NAMALWA (cell line): ENCODE data around the gene TEX47.
A peak's percentile ranks its signal among the peaks of the same experiment; 100 is the strongest.

Source experiments
- DNase-seq: peaks from one replicate; pipeline ENCODE4 v3.0.0-alpha.2; 2015; ENCODE audit warnings: low spot score

TEX47 gene

DNA sequence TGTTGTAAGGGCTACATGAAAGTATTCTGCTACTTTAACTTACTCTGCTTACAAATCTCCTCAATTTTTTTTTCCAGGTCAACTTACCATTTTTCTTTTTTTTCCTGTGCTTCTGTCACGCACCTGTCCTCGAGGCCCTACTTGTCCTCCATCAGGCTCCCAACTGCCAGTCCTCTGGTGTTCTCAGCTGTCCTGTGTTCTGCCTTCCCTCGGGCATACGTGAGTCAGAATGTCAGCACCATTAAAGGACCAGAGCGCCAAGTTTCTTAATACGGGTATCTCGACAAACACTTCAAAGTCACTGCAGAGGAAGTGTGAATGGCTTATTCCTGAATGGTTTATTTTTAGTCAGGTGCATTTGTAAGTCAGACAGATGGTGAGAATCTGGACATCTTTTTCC, at the start of gene TEX47:
Gene TEX47 (minus strand): TSS at position 185 of the 400 bp plus-strand sequence. CDS start 795 bp downstream, outside the sequence.
- DNase-seq = no peak

DNA sequence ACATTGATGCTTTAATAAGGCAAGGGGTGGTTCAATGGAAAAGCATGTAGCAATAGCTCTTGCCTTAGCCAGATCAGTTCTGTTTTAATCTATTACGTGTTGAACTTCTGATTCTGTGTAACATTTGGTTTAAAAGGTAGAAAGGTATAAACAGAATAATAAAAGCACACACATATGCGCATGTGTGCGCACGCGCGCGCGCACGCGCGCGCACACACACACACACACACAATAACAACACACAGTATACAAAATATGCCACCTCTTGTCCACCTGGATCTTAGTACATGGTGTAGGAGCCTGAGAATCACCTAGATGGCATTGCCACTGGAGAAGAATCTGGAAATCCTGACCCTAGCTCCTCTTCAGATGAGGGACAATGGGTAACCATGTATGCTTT, 49.6 kb upstream of the TEX47 start:
- DNase-seq = no peak

DNA sequence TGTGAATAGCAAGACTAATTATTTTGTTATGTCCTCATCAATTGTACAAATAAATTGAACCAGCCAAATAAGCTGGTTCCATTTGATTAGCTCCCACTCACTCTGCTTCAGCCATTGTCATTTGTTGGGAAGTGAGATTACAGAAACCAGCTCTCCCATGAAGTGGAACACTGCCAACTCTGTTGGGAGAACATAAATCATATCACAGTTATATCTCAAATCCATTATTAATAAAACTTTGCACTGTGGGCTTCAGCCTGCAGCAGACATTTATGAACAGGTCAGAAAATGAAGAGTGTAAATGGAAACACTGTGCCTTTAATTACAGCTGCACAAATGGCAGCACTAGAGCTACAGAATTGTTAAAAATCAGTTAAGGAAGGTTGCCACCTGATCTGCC, 46.7 kb upstream of the TEX47 start:
- no peak for DNase-seq

GRCh38 chr7:88835147-88835728, 39.7 kb upstream of the TEX47 start:
- peak; percentile 90 for DNase-seq

DNA sequence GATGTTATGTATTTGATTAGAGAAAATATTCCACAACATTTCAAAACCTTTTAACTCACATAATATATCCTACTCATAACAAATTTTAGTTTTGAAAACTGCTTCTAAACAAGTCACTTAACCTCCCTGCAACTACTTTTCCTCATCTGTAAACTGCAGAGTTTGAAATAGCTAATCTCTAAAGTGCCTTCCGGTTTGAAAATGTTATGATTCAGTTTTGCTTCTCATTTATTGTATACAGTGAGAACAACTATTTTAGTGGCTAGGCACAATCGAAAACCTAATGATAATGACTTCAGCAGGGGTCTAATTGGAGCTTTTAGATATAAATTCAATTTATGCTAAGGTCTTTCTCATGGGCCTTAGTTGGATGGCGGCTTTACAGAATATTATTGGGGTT, 30.7 kb upstream of the TEX47 start:
- DNase-seq = no peak

- DNase-seq = no peak
These were observed 23.0 kb upstream of the TEX47 start for GRCh38 chr7:88818552-88818951.

DNA sequence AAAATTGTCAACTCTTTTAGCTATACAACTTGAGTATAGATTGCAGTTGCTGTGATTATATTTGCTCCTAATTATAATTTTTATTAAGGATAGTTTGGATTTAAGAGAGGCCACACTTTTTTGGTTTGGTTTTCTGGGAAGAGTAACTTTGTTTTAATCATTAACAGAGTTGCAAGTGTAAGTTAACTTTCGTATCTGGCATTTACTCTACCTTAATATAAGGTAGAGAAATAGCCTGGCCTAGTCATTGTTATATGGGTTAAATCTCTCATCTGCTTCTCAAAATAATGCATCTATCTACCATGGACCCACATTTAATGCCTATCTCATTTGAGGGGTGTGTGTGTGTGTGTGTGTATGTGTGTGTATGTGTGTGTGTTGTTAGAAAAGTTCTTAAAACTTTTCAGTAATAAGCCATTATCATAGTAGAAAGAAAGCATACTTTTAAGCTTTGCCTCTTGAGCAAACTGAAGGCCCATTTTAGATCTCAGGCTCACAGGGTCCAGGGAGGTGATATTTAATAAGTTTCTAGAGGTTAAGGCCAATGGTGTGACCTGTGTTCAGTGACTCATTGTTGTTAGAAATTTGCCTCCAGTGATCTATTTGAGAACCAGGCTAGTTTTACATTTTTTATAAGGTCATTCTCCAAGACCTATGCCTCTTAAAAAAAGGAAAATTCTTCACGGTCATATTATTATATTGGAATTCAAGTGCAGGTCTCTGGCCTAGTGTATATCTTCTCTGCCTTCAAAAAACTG, 10.9 kb upstream of the TEX47 start:
- no peak for DNase-seq

- no peak for DNase-seq
These were observed 5.5 kb upstream of the TEX47 start for GRCh38 chr7:88801046-88801445.

DNA sequence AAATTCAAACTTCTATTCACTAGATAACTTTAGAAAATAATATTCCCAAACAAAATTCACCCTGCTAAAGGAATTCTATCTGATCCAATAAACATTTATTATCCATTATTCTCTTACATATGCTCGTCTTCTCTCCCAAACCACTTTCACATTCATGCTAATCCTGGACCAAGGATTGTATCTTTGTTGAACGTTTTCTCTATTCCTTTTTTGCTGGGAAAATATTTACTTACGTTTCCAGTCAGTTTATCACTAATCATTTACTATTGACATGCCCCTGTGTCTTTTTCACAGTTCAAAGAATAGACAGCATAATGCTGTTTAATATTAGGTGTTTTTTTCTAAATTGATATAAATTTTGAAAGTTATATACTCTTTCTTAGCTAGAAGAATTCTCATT, 3.2 kb downstream of the TEX47 start:
- DNase-seq = no peak

GRCh38 chr7:88791891-88792290, 3.6 kb downstream of the TEX47 start:
- no peak for DNase-seq

- DNase-seq = peak; percentile 76
These were observed 6.0 kb downstream of the TEX47 start for GRCh38 chr7:88789480-88790064.

- DNase-seq = no peak
These were observed 7.8 kb downstream of the TEX47 start for GRCh38 chr7:88787777-88788176.

GRCh38 chr7:88775838-88776237, 19.7 kb downstream of the TEX47 start:
- no peak for DNase-seq

DNA sequence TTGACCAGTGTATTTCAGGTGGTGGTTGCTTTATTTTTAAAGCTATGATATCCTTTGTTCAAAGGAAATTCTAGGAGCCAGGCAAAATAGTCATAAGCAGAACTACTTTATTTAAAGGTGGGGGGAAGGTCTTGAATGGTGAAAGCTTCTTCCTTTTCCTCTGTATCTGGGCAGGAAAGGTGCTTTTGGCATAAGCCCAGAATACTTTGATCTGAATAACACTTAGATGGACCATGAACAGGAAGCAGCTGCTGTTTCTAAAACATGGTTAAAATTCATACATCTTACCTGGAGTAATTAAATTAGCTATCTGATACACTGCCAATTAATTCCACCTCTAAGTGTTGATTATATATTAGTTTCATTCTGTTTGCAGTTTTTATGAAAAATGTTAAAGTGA, 22.8 kb downstream of the TEX47 start:
- no peak for DNase-seq

DNA sequence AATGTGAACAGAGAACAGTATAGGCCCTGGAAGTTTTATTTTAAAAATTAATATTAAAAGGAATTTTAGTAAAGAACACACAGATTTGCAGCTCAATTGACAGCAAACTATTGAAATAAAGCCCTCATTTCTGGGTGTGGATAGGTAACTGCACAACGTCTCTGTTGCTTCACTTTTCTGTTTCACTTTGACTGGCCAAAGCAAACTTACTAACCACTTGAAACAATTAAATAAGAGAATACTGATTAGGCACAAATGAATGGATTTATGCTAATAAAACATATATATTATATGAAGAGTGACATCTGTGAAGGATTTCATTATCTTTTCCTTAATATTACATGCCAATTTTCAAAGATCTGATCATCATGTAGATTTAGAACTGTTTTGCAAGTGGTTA, 24.1 kb downstream of the TEX47 start:
- no peak for DNase-seq

DNA sequence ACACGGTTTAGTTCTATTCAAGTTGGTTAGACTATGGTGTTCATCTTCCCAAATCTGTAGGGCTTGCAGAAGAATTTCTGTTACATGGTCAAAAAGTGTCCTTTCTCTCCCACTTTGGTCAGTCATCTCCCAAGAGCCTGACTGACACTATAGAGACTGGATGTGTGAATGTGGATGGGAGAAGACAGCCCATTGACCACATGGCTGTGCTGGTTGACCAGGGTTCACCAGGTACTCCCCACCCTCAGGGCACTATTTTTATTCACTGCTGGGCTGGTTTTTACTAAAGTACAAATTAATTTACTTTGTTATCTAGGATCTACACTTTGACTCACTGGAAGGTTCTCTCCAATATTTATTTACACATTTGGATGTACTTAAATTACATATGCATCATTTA, 33.8 kb downstream of the TEX47 start:
- no peak for DNase-seq

DNA sequence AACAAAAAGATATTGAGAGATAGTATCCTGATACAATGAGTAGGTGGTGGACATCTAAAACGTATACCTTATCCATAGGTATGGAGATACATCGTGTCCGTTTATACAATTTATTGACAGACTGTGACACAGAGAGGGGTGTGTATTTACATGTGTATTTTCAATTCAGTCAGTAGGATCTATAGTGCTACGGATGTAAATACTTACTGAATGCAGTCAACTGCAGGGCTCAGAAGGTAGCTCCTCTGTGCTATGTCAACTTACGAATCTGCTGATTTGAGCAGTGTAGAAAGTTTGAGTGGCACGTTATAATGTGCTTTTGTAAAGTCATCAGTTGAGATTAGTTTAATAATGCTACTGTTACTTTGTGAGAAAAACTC, 35.4 kb downstream of the TEX47 start:
- DNase-seq = no peak

- DNase-seq = no peak
These were observed 36.1 kb downstream of the TEX47 start, which contains the start of gene ZNF804B for GRCh38 chr7:88759230-88760135. TSS of gene ZNF804B (plus strand) at chr7:88759700. CDS start at chr7:88759977, 277 bp downstream.

DNA sequence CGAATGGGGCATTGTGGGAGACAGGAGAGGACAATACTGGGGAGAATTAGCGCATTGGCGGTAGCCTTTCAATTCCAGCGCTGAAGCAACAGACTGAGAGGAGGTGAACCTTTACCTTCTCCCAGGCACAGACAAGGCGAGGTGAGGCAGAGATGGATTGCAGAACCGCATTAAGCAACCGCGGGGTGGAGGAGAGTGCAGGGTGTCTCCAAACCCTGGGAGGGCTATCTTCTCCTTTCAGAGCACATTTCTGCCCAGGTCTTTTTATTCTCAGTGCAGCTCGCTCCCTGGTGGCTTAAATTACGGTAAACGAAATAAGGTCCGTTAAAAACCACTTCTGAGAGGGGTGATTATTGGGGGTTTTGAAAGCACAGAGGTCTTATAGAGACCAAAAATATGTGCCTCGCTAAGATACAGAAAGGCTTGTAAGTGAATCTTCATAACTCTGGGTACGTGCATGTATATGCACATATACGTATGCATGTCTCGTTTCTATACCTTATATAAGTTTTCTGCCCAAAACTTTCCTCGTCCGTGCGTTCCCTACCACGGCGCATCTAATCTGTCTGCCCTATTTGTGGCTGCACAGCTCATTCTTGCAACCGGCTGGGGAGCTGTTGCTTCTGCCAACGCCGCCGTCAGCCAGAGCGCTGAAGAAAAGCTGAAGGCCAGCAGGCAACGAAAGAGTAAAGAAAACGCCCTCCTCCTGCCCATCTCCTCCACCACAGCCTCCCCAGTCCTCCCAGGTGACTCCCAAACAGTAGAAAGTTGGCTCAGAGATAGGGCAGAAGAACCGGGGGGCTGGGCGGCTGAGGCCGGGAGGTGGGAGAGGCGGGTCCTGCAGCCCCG, 36.9 kb downstream of the TEX47 start:
- no peak for DNase-seq

DNA sequence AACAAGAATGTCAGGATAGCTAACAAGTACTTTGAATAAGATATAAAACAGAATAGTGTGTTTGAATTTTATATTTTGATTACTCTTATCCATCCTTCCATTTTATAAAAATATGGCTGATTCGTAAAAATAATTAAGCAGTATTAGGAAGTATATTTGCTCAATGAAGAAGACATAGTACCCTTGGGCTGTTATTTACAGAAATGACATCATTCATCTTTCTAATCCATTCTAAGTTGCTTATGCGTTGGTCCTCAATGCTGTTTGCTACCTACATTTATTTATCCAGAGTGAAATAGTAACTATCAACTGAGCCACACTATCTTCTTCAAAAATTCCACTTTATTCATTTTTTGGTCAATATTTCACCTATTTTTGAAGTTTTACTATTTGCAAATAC, 38.2 kb downstream of the TEX47 start:
- no peak for DNase-seq

DNA sequence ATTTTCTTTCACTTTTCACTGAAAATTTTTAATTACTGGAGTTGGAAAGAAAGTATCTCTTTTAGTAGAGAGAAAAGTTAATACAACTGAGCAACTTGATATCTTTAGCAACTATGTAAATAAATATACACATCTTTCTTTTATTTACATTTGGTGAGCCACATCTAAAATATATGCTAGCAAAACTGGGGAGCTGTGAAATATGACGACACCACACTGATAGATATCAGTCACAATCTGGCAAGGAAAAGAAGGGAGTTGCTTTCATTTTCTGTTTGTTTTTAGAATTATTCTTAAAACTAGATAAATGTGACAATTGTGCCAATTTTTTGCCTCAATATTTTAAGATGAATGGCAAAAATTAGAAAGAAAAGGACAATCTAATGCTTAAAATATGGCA, 38.7 kb downstream of the TEX47 start:
- DNase-seq = no peak

- DNase-seq = no peak
These were observed 49.4 kb downstream of the TEX47 start for GRCh38 chr7:88746126-88746525.
